ENCODE results near the gene CDC14B.

Gene CDC14B

DNA sequence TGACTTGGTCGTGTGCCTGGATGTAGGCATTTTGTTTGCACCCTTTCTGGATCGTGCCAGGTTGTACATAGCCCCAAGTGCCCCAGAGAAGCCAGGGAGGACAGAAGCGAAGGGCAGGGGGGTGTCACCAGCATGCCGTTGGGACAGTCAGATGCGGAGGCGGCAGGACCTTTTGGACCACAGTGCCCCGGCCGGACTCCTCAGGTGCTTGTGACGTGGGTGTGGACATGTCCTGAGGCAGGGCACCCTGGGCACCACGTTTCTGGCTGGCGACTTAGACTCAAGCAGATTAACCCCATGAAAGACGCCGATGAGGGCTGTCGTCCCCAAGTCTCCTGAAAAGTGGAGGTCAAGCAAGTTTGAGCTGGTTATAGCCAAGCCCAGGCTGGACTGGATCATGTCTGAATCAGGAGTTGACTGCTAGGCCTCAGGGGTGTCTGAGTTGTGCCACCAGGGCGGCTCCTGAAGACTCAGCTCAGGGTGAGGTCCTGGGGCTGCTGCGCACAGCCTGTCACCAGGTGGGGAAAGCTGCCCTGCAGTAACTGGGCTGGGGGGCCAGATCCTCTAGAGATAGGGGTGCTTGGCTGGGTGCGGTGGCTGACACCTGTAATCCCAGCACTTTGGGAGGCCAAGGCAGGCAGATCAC lies 127.6 kb downstream of the CDC14B start:
- TF ChIP-seq, protein P1, sequence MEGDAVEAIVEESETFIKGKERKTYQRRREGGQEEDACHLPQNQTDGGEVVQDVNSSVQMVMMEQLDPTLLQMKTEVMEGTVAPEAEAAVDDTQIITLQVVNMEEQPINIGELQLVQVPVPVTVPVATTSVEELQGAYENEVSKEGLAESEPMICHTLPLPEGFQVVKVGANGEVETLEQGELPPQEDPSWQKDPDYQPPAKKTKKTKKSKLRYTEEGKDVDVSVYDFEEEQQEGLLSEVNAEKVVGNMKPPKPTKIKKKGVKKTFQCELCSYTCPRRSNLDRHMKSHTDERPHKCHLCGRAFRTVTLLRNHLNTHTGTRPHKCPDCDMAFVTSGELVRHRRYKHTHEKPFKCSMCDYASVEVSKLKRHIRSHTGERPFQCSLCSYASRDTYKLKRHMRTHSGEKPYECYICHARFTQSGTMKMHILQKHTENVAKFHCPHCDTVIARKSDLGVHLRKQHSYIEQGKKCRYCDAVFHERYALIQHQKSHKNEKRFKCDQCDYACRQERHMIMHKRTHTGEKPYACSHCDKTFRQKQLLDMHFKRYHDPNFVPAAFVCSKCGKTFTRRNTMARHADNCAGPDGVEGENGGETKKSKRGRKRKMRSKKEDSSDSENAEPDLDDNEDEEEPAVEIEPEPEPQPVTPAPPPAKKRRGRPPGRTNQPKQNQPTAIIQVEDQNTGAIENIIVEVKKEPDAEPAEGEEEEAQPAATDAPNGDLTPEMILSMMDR (IDR thresholded peaks at IDR 0.05) = no peak
- Histone ChIP-seq H3K4me3 (no peak overlapping the region), H3K27ac (peak overlapping the region; percentile 50 to 61)
- no peak for DNase-seq (ENCODE audit: low spot score)

- TF ChIP-seq, protein P1 (IDR thresholded peaks at IDR 0.05) = no peak
- Histone ChIP-seq H3K4me3 (no peak overlapping the region), H3K27ac (peak overlapping the region; percentile 50 to 61)
- DNase-seq (ENCODE audit: low spot score) = no peak
Observed at GRCh38 chr9:96491079-96491879, 128.4 kb downstream of the CDC14B start.

- no peak overlapping the region for H3K4me3 ChIP-seq
- peak overlapping the region; percentile 50 to 61 for H3K27ac ChIP-seq
- TF ChIP-seq, protein P1 (IDR thresholded peaks at IDR 0.05) = no peak
- DNase-seq (ENCODE audit: low spot score) = no peak
Observed at GRCh38 chr9:96490534-96491078, 129.0 kb downstream of the CDC14B start.

DNA sequence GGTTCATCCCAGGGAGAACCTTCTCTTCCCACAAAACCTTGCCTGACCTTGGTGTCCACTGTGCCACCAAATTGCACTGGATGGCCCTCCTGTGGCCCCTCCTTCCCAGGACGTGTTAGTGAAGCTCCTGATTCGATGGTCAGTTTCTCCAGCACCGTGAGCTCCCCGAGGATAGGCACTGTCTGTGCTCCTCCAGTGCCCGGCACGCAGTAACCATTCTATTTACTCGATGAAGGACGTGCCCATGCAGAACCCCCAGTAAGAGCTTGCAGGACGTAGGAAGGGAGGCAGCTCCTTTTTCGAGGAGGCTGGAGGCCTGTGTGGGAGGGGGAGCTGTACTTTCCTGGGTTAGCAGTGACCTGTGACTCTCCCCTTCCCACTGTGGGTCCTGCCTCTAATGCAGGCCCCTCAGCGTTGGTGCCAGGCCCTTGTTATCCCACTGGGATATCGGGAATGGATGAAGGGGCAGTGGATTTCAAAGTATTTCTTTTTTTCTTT lies 130.1 kb downstream of the CDC14B start:
- TF ChIP-seq, protein P1 (IDR thresholded peaks at IDR 0.05) = no peak
- Histone ChIP-seq H3K27ac (peak overlapping the region in 1 of 2 donors; percentile 93), H3K4me3 (no peak overlapping the region)
- no peak for DNase-seq (ENCODE audit: low spot score)

DNA sequence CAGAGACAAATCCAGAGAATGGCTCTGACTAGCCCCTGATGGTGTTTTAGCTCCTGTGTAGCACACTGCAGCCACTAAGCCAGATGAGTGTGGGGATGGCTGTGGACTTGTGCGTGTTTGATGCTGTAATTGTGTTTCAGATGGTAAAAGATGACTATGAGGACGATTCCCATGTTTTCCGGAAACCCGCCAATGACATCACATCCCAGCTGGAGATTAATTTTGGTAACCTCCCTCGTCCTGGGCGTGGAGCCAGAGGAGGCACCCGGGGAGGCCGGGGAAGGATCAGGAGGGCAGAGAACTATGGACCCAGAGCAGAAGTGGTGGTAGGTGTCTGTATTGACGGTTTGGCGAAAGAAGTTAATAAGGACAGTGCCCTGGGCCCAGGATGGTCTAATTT lies 131.7 kb downstream of the CDC14B start:
- H3K27ac ChIP-seq = peak overlapping the region; percentile 87 to 93
- no peak for DNase-seq (ENCODE audit: low spot score)
- TF ChIP-seq, protein P1 (IDR thresholded peaks at IDR 0.05) = no peak
- no peak overlapping the region for H3K4me3 ChIP-seq

- no peak for DNase-seq (ENCODE audit: low spot score)
- H3K4me3 ChIP-seq = no peak overlapping the region
- TF ChIP-seq, protein P1 (IDR thresholded peaks at IDR 0.05) = no peak
- H3K27ac ChIP-seq = peak overlapping the region; percentile 87 to 93
Observed at GRCh38 chr9:96487029-96487396, 132.6 kb downstream of the CDC14B start.

All from coronary artery (tissue), 2 donors.